Stimulated activated CD8-positive, alpha-beta memory T cell treated with anti-CD3 and anti-CD28 coated beads, Interleukin-2, amount 100 ng/mL, for 48 hours (primary cell): ENCODE measurements around the gene MRPL28.
A peak's percentile ranks its signal among the peaks of the same experiment; 100 is the strongest.
"Not testable (repeated sequence)": the region's sequence is repeated elsewhere in the genome, so short reads cannot be mapped to it uniquely, and the experiment has no call there.

Experiments used
- DNase-seq, 2 donors: peaks; one replicate each; pipeline ENCODE4 v3.0.0-alpha.2; 2020; ENCODE audit warnings: low read depth in 2 of 2

MRPL28 gene

GRCh38 chr16:370443-370842 is at the start of gene MRPL28:
Gene MRPL28, minus strand, starts transcription at chr16:370538. Its CDS starts 320 bp downstream, at chr16:370218.
- peak; percentile 86 to 92 for DNase-seq

GRCh38 chr16:415170-415498 is 44.8 kb upstream of the MRPL28 start:
- DNase-seq: not testable (repeated sequence)

GRCh38 chr16:414395-415169 is 44.2 kb upstream of the MRPL28 start:
- no peak for DNase-seq

GRCh38 chr16:411576-412265 is 41.4 kb upstream of the MRPL28 start:
- no peak for DNase-seq

- DNase-seq: no peak
These were observed 40.3 kb upstream of the MRPL28 start for GRCh38 chr16:410516-411178.

- DNase-seq: no peak
These were observed 36.9 kb upstream of the MRPL28 start for GRCh38 chr16:407253-407652.

- no peak for DNase-seq
These were observed 35.5 kb upstream of the MRPL28 start for GRCh38 chr16:405548-406506.

- DNase-seq: no peak
These were observed 34.7 kb upstream of the MRPL28 start for GRCh38 chr16:404971-405486.

GRCh38 chr16:401468-402348 is 31.4 kb upstream of the MRPL28 start, which contains the start of gene DECR2:
Gene DECR2, plus strand, starts transcription at chr16:401885. Its CDS starts 79 bp downstream, at chr16:401964.
- peak; percentile 99 to 100 for DNase-seq

GRCh38 chr16:400061-400591 is 29.8 kb upstream of the MRPL28 start:
- DNase-seq: no peak

- no peak for DNase-seq
These were observed 29.1 kb upstream of the MRPL28 start for GRCh38 chr16:399340-400019.

- DNase-seq: no peak
These were observed 28.4 kb upstream of the MRPL28 start for GRCh38 chr16:398561-399339.

GRCh38 chr16:397736-398332 is 27.5 kb upstream of the MRPL28 start:
- DNase-seq: no peak

GRCh38 chr16:397135-397661 is 26.9 kb upstream of the MRPL28 start, which contains the start of gene NME4:
Gene NME4, plus strand, starts transcription at chr16:397199. Its CDS starts 24 bp downstream, at chr16:397223.
- DNase-seq: peak in 1 of 2 donors; percentile 25

- no peak for DNase-seq
These were observed 26.3 kb upstream of the MRPL28 start for GRCh38 chr16:396605-397004.

GRCh38 chr16:396199-396598 is 25.9 kb upstream of the MRPL28 start:
- DNase-seq: no peak

GRCh38 chr16:392450-393030 is 22.2 kb upstream of the MRPL28 start:
- DNase-seq: no peak
